Measurements from ENCODE around the gene NAT16. TPM values are rescaled to one million over a fixed set of nuclear protein-coding genes. Genes with fewer than 3 reads are reported as not detected.

The NAT16 gene
- 0.13 to 0.25 TPM (median 0.17 TPM) in 4 of 5 replicates, not detected in the other for total RNA-seq (2022; extraction: Qiagen RNA extraction; ENCODE audit: low read depth)

GRCh38 chr7:101180130-101180755 lies at the start of gene NAT16:
Gene NAT16, minus strand, starts transcription at chr7:101180293. Its CDS starts 5,486 bp downstream, at chr7:101174807.

DNA sequence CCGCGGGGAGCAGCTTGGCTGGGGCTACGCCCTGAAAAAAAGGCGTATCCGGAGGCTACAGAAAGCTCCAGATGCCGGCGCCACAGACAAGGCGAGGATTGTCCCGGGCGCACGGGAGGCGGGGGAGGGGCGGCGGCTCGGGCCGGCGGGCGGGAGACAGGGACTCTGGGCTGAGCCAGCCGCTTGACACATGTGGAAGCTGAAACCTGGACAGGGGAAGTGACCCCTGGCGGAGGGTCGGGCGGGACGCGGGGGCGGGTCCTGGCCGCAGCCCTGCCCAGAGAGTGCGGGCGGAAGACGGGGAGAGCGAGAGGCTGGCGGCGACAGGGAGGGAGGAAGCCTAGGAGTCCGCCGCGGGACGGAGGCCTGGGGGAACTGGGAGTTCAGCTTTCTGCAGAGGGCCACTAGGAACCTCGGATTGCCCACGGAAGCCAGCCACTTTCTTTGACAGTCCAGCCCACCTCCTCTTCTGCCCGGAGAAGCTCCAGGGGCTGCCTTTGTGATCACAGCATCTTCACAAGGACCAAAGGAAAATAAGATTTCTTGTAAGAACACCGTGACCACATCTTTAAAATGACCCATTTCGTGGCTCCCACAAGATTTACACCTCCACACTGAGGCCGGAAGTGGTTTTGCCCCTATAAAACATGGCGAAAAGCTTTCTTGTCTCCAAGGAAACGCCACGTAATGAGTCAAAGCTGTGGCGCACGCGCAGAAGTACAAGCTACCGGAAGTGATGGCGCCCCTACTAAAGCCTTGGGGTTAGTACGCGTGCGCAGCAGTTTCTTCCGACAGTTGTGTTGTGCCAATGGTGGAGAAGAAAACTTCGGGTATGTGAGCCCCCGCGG lies 37.5 kb upstream of the NAT16 start, which contains the start of the genes PLOD3 and ZNHIT1:
TSS of gene PLOD3 (minus strand) at position 194 of the 848 bp plus-strand sequence. CDS start 307 bp downstream, outside the sequence.
TSS of gene ZNHIT1 (plus strand) at position 778 of the 848 bp plus-strand sequence. CDS start at position 809, 31 bp downstream.

DNA sequence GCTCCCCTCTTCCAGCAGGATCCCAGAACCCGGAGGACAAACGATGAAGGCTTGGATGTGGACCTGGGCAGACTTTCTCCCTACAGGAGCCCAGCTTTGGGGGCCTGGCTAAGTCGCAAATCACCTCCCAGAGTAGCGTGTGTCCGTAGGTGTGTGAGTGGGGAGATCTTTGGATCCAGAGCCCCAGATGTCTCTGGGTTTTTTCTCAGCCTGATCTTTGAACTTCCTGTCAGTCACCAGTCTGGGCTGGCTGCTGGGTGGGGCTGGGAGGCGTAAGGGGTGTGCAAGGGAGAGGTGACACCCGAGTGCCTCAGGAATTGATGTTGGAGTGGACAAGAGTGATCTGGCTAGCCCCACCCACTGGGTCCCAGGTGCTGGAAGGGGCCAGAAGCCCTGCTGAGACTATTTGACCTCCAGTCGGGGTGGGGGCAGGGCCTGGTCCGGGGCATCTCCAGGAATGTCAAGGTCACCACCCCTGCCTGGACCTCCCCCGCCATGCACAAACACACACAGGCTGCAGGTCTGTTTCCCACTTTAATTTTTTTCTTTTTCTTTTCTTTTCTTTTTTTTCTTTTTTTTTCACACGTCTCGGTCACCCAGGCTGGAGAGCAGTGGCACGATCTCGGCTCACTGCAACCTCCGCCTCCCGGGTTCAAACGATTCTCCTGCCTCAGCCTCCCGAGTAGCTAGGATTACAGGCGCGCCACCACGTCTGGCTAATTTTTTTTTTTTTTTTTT lies 20.9 kb upstream of the NAT16 start, which contains the start of gene MOGAT3:
TSS of gene MOGAT3 (minus strand) at position 175 of the 738 bp plus-strand sequence. CDS start 182 bp downstream, outside the sequence.

GRCh38 chr7:101165075-101165957 lies 14.8 kb downstream of the NAT16 start, which contains the start of gene VGF:
Gene VGF, minus strand, starts transcription at chr7:101165569. Its CDS starts 726 bp downstream, at chr7:101164843.

GRCh38 chr7:101153969-101154692 lies 26.0 kb downstream of the NAT16 start, which contains the start of gene AP1S1:
Gene AP1S1, plus strand, starts transcription at chr7:101154476. Its CDS starts 39 bp downstream, at chr7:101154515.

DNA sequence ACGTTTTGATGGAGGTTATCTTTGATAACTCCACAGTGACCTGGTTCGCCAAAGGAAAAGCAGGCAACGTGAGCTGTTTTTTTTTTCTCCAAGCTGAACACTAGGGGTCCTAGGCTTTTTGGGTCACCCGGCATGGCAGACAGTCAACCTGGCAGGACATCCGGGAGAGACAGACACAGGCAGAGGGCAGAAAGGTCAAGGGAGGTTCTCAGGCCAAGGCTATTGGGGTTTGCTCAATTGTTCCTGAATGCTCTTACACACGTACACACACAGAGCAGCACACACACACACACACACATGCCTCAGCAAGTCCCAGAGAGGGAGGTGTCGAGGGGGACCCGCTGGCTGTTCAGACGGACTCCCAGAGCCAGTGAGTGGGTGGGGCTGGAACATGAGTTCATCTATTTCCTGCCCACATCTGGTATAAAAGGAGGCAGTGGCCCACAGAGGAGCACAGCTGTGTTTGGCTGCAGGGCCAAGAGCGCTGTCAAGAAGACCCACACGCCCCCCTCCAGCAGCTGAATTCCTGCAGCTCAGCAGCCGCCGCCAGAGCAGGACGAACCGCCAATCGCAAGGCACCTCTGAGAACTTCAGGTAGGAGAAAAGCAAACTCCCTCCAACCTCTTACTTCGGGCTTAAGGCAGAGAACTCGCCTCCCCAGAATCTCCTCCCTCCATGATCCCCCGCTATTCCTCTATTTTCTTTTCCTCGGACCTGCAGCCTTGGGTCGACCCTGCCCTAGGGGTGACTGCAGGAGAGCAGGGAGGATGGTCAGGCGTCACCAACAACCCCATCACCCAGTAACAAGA lies 53.2 kb downstream of the NAT16 start, which contains the start of gene SERPINE1:
TSS of gene SERPINE1 (plus strand) at position 454 of the 809 bp plus-strand sequence. CDS start 1,290 bp downstream, outside the sequence.

Other genes with a start within 250 kb of the NAT16 start
- 8.9 to 15.9 TPM (median 12.7 TPM) in 5 replicates for gene MUC3A, start 230.8 kb downstream of the NAT16 start, total RNA-seq (2022; extraction: Qiagen RNA extraction; ENCODE audit: low read depth)
- gene MUC12, start 210.7 kb downstream of the NAT16 start, total RNA-seq (2022; extraction: Qiagen RNA extraction; ENCODE audit: low read depth) = 15.7 to 22.4 TPM (median 18.7 TPM) in 5 replicates
- 0.01 to 0.07 TPM (median 0.03 TPM) in 5 replicates for gene MUC17, start 160.2 kb downstream of the NAT16 start, total RNA-seq (2022; extraction: Qiagen RNA extraction; ENCODE audit: low read depth)
- gene TRIM56, start 94.8 kb downstream of the NAT16 start, total RNA-seq (2022; extraction: Qiagen RNA extraction; ENCODE audit: low read depth) = 9.9 to 13.3 TPM (median 10.4 TPM) in 5 replicates
- 712 to 895 TPM (median 757 TPM) in 5 replicates for gene SERPINE1, start 53.2 kb downstream of the NAT16 start, total RNA-seq (2022; extraction: Qiagen RNA extraction; ENCODE audit: low read depth)
- 131 to 162 TPM (median 147 TPM) in 5 replicates for gene AP1S1, start 25.8 kb downstream of the NAT16 start, total RNA-seq (2022; extraction: Qiagen RNA extraction; ENCODE audit: low read depth)
- 9.0 to 22.7 TPM (median 16.6 TPM) in 5 replicates for gene VGF, start 14.7 kb downstream of the NAT16 start, total RNA-seq (2022; extraction: Qiagen RNA extraction; ENCODE audit: low read depth)
- gene MOGAT3, start 20.7 kb upstream of the NAT16 start, total RNA-seq (2022; extraction: Qiagen RNA extraction; ENCODE audit: low read depth) = 0.08 TPM in 1 of 5 replicates, not detected in the others
- 66.5 to 84.1 TPM (median 82.2 TPM) in 5 replicates for gene PLOD3, start 37.3 kb upstream of the NAT16 start, total RNA-seq (2022; extraction: Qiagen RNA extraction; ENCODE audit: low read depth)
- 73.6 to 100 TPM (median 92.5 TPM) in 5 replicates for gene ZNHIT1, start 37.9 kb upstream of the NAT16 start, total RNA-seq (2022; extraction: Qiagen RNA extraction; ENCODE audit: low read depth)
- 8.7 to 14.8 TPM (median 12.9 TPM) in 5 replicates for gene CLDN15, start 57.5 kb upstream of the NAT16 start, total RNA-seq (2022; extraction: Qiagen RNA extraction; ENCODE audit: low read depth)
- gene FIS1, start 64.8 kb upstream of the NAT16 start, total RNA-seq (2022; extraction: Qiagen RNA extraction; ENCODE audit: low read depth) = 129 to 148 TPM (median 141 TPM) in 5 replicates
- 49.4 to 58.6 TPM (median 54.3 TPM) in 5 replicates for gene IFT22, start 141.5 kb upstream of the NAT16 start, total RNA-seq (2022; extraction: Qiagen RNA extraction; ENCODE audit: low read depth)
- 0.35 to 0.45 TPM (median 0.38 TPM) in 5 replicates for gene COL26A1, start 182.6 kb upstream of the NAT16 start, total RNA-seq (2022; extraction: Qiagen RNA extraction; ENCODE audit: low read depth)